GM19023 (cell line): ENCODE measurements around the gene SMPD3.
A peak's percentile ranks its signal among the peaks of the same experiment; 100 is the strongest.

ENCODE experiments used
- ATAC-seq: cut with Tn5 transposase; IDR thresholded peaks from one replicate; pipeline ENCODE4 v1.9.1; 2021; ENCODE audit warnings: mild to moderate bottlenecking, moderate library complexity; ENCODE audit not compliant: unreplicated experiment

Gene SMPD3

GRCh38 chr16:68343137-68343536 lies 105.2 kb downstream of the SMPD3 start:
- ATAC-seq: no peak

GRCh38 chr16:68342620-68343019 lies 105.7 kb downstream of the SMPD3 start:
- no peak for ATAC-seq

- ATAC-seq: no peak
Measured at GRCh38 chr16:68339214-68339613, 109.1 kb downstream of the SMPD3 start.

GRCh38 chr16:68338326-68339119 lies 109.8 kb downstream of the SMPD3 start:
- no peak for ATAC-seq

GRCh38 chr16:68335175-68335574 lies 113.1 kb downstream of the SMPD3 start:
- ATAC-seq: no peak

- no peak for ATAC-seq
Measured at GRCh38 chr16:68332411-68333121, 115.7 kb downstream of the SMPD3 start.

- no peak for ATAC-seq
Measured at GRCh38 chr16:68331879-68332410, 116.4 kb downstream of the SMPD3 start.

GRCh38 chr16:68328860-68329390 lies 119.4 kb downstream of the SMPD3 start:
- no peak for ATAC-seq

GRCh38 chr16:68328151-68328859 lies 120.0 kb downstream of the SMPD3 start:
- ATAC-seq: peak; percentile 81

- no peak for ATAC-seq
Measured at GRCh38 chr16:68324780-68325357, 123.4 kb downstream of the SMPD3 start.

- ATAC-seq: no peak
Measured at GRCh38 chr16:68324336-68324735, 124.0 kb downstream of the SMPD3 start.

GRCh38 chr16:68319185-68319908 lies 129.0 kb downstream of the SMPD3 start:
- ATAC-seq: no peak

GRCh38 chr16:68313116-68313515 lies 135.2 kb downstream of the SMPD3 start:
- no peak for ATAC-seq

- ATAC-seq: peak; percentile 96
Measured at GRCh38 chr16:68310774-68311511, 137.4 kb downstream of the SMPD3 start, which contains the start of the genes PRMT7 and SLC7A6OS. TSS of gene PRMT7 (plus strand) at chr16:68311019. CDS start at chr16:68315980, 4,961 bp downstream. TSS of gene SLC7A6OS (minus strand) at chr16:68310946. CDS start at chr16:68310926, 20 bp downstream.

GRCh38 chr16:68310437-68310773 lies 137.9 kb downstream of the SMPD3 start:
- peak; percentile 31 for ATAC-seq

- ATAC-seq: no peak
Measured at GRCh38 chr16:68309799-68310198, 138.5 kb downstream of the SMPD3 start.
